HS-27A (cell line): ENCODE results near the gene RPP21.
A peak's percentile ranks its signal among the peaks of the same experiment; 100 is the strongest.
"Not testable (repeated sequence)": the region's sequence is repeated elsewhere in the genome, so short reads cannot be mapped to it uniquely, and the experiment has no call there.

ENCODE experiments used
- DNase-seq: peaks from one replicate; pipeline ENCODE4 v3.0.0-alpha.2; 2012; ENCODE audit warnings: low read depth, missing footprints

RPP21 gene

GRCh38 chr6:30329331-30329730 is 15.6 kb upstream of the RPP21 start:
- no peak for DNase-seq

DNA sequence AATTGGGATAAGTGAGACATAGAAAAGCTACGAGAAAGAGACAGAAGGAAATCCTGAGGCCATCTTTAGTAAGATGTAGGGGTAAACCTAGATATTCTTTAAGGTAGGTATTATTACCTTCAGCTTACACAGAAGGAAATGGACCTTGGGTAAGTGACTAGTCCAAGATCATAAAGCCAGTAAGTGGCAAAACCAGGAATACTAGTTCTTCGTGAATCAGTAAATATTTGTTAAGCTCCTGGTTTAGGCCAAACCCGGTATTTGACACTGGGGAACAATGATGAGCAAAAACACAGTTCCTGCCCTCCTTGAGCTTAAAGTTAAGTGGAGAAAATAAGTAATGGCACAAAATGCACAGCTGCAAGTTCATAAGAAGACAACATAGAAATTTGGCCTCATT is 13.0 kb upstream of the RPP21 start:
- DNase-seq, result no peak

GRCh38 chr6:30334075-30334783 is 10.7 kb upstream of the RPP21 start:
- DNase-seq, result no peak

DNA sequence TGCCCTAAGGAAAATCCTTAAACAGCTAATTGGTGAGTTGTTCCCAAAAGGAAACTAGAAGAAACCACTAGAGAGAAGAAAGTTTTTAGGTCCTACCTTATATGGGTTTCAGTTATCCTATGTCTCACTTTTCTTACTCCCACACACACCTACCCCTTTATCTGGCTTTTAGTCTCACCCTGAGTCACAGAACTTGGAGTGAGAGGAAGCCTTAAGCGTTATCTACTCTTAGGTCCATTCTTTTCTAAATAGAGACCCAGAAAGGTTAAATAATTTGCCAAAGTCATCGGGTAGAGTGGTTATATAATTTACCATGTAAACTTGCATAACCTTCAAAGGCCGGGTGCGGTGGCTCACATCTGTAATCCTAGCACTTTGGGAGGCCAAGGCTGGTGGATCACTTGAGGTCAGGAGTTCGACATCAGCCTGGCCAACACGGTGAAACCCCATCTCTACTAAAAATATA is 4.3 kb upstream of the RPP21 start:
- DNase-seq, result no peak

DNA sequence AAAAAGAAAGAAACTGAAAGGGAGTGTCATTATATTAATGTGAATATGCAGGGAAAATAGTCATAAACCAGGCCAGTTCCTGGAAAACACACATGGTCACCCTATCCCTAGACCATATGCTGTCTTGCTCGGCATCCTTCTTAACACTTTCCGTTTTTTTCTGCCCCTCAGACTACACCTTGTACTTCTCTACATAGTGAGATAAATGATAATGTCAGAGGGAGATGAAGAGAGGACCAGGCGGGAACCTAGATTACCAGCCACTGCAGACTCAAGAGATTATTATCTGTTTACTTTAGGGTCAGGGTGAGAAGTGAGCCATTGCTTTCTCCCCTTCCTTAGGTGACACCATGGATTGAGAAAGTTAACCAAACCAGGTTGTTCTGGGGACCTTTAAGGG is 3.7 kb upstream of the RPP21 start:
- DNase-seq, result no peak

DNA sequence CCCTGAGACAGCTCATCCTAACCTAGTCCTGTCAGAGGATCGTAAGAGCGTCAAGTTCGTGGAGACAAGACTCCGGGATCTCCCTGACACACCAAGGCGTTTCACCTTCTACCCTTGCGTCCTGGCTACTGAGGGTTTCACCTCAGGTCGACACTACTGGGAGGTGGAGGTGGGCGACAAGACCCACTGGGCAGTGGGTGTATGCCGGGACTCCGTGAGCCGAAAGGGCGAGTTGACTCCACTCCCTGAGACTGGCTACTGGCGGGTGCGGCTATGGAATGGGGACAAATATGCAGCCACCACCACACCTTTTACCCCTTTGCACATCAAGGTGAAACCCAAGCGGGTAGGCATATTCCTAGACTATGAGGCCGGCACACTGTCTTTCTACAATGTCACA is 3.2 kb upstream of the RPP21 start:
- DNase-seq, result no peak

- DNase-seq, result no peak
These were observed 627 bp upstream of the RPP21 start for GRCh38 chr6:30344191-30344867.

DNA sequence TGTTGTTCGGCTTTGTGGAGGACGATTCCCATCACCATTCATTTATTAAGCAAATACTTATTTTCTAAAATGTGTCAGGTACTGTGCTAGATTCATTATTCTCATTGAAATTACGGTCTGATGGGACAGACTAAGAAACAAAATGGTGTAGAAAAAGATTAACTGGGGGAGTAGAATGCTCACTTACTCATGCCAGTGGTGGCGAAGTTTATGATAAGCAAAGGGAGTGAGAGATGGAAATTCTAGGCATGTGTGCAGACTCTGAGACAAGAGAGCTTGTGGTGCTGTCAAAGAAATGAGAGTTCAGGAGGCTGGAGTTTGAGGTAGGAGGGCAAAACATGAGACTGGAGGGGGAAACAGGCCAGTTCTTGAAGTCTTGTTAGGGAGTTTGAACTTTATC is 896 bp downstream of the RPP21 start:
- no peak for DNase-seq

GRCh38 chr6:30348957-30349356 is 4.0 kb downstream of the RPP21 start:
- DNase-seq, result no peak

DNA sequence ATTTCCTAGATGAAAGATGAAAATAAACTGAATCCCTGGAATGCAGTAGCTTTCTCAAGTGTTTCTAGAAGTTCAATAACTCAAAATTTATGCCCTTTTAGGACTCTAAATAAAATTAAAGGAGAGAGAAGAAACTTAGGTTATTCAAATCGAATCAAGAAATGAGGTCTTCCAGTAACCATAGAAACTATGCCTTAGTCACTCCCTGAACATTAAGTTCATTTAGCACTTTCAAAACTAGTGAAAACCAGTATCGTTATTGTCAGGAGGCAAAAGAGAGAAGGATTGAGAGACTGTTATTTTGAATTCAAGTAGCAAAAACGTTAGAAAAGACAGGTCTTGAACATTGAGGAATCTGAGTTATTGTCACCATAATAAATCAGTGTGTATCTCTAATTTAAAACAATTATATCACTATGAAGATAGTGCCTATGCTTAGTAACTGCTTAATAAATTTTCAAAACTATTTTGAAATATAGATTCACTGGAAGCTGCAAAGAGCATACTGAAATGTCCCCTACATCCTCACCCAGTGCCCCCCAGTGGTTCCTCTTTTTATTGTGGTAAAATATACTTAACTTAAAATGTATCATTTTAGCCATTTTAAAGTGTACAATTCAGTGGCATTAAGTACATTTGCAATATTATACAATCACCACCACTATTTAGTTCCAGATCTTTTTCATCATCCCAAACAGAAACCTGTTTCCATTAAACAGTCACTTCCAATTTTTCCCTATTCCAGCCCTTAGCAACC is 4.6 kb downstream of the RPP21 start:
- no peak for DNase-seq

- DNase-seq, result no peak
These were observed 5.6 kb downstream of the RPP21 start for GRCh38 chr6:30350524-30350923.

- no peak for DNase-seq
These were observed 7.6 kb downstream of the RPP21 start for GRCh38 chr6:30352550-30352949.

GRCh38 chr6:30355281-30355680 is 10.3 kb downstream of the RPP21 start:
- DNase-seq, result no peak

DNA sequence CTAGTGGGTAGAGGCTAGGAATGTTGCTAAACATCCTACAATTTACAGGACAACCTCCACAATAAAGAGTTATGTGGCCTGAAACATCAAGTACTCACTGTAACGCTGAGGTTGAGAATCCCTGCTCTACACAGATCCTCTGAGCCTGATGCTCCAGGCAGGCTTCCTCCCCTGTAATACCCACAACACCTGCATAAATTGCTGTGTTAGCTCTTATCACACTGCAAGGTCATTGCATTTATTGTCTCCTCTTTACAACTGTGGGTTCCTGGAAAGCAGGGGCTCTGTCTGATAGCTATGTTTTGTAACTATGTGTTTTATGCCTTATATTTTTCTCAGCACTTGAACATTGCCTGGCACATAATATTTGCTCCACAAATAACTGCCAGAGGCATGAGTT is 11.6 kb downstream of the RPP21 start:
- DNase-seq, result no peak

DNA sequence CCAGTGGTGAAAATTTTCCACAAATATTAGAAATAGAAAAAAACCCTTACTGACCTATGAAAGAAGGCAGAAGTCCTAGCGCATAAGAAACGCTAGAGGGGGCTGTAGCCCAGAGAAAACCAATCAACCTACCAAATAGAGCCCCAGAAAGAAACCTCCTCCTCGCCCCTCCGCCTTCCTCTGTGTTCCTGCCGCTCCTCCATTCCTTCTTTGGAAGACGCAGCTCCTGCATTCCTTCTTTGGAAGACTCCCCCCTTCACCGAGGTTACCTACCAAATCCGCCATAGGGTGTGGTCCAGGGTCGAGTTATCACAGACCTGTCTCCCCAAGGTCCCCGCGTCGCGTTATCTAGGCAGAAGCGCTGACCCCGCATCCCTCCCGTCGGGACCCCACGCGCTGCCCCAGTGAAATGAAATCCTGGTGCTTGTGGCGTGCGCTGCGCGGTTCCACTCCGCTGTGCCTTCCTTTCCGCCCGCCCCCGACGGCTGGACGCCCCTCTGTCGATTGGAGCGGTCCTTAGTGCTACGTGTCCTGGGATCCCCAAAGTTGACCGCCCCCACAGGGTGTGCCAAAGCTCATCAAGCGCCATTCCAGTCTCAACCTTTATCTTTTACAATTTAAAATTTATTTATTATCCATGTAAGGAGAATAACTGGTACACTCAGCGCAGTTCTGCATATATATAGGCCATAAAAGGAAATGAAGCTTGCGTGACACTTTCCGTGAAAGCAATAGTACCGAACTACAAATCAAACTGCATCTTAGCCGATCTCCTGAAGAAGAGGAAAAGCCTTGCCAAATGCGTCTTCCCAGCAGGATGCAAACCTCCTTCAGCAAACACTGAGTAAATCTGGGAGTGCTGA is 13.0 kb downstream of the RPP21 start:
- peak; percentile 36 for DNase-seq

DNA sequence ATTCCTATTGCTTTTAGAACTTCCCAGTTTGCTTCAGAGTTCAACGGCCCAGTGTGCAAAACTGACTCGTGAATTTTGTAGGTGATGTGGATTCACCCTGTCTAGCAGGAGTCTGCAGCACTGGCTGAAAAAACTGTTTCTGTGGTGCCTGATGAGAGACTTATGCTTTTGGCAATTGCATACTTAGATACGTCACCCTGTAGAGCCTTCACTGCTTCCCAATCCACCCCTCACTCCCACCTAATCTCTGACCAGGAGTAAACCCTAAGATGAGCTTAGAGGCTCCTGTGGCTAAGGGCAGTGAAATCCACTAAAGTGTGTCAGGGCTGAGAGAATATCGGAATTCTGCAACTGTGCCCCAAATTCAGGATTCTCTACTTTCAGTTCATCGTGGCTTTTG is 14.3 kb downstream of the RPP21 start:
- no peak for DNase-seq

- DNase-seq, result no peak
These were observed 15.2 kb downstream of the RPP21 start for GRCh38 chr6:30360139-30360538.

GRCh38 chr6:30361661-30362060 is 16.7 kb downstream of the RPP21 start:
- DNase-seq, result no peak

GRCh38 chr6:30363459-30363858 is 18.5 kb downstream of the RPP21 start:
- no peak for DNase-seq

DNA sequence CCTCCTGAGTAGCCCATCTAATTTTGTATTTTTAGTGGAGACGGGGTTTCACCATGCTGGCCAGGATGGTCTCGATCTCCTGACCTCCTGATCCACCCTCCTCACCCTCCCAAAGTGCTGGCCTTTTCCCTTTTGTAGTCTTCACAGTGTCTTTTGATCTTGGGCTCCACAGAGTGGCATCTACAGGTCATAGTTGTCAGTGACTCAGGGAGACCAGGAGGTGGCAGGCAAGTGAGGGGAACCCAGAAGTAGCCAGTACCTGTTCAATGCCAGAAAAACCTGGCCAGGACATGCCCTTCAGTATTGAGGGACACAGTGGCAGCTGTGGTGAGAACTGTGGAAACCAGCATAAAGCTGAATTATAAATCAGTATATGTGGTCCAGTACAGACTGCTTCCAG is 19.6 kb downstream of the RPP21 start:
- no peak for DNase-seq

DNA sequence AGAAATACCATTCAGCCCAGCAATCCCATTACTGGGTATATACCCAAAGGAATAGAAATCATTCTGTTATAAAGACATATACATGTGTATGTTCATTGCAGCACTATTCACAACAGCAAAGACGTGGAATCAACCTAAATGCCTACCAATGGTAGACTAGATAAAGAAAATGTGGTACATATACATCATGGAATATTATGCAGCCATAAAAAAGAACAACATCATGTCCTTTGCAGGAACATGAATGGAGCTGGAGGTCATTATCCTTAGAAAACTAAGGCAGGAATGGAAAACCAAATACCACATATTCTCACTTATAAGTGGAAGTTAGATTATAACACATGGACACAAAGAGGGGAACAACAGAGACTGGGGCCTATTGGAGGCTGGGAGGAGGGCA is 24.3 kb downstream of the RPP21 start:
- not testable (repeated sequence) for DNase-seq

DNA sequence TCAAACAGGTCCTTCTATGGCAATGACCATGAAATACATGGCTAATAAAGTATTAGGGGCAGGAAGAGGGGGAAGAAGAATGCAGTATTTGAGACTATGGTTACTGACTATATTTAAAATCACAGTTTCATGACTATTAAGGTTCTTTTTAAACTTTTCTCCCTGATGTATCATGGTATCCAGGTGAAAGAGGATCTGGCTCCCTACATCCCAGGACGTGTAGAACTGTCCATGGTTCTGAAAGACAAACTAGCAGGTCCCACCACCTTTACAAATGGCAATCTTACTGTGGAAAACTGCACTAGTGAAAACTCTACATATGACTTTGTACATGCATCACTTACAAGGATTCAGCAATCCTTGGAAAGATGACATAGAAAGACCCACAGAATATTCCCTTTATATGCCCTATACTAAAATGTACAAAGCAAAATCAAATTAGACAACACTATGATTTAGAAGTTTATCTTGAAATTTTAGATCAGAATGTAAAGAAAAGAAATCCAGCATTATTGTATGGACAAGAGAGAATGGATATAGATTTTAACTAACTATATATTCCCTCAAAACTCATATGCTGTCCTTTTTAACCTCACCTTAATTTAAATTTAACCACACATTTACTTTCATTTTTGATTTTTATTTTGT is 33.5 kb downstream of the RPP21 start:
- DNase-seq, result no peak
